ENCODE data around the gene ATP5F1B.

ATP5F1B gene

DNA sequence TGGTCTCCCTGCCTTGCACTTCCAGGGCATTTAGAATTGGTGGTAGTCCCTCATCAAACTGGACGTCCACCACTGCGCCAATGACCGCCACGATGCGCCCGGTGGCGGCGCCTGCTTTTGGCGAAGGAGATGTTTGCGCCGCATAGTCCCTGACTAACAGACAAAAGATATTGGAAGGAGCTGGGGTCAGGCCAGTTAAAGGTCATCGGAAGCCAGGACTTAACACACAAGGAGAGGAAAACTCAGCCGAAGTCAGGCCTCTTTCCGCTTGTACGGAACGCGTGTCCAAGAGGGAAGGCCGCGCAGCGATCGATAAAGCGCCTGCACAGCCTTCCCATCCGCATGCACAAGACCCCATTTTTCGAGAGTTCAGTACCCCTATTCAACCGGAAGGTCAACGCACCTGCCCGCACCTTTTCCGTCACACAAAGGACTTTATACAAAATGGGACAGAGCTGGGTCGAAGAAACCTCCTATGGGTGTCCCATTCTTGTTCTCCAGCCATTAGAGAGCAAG lies 525 bp downstream of the ATP5F1B start:
- peak; percentile 26 for DNase-seq (ENCODE audit: low spot score)

DNA sequence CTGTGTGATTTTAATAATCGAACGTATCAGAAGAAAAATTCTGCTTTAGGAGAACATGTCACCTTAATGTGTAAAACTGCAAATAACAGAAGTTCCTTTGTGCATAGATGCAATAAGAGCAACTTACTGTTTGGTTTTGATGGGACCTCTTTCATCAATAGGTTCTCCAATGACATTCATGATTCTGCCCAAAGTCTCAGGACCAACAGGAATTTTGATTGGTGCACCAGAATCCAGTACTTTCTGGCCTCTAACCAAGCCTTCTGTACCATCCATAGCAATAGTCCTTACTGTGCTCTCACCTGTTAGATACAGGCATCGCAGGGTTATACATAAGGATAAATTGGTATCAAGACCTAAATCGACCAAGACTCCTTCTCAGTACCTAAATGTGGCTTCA lies 1.1 kb downstream of the ATP5F1B start:
- DNase-seq (ENCODE audit: low spot score): no peak

GRCh38 chr12:56641219-56641618 lies 4.6 kb downstream of the ATP5F1B start:
- no peak for DNase-seq (ENCODE audit: low spot score)

GRCh38 chr12:56637621-56638020 lies 8.2 kb downstream of the ATP5F1B start:
- DNase-seq (ENCODE audit: low spot score): no peak

GRCh38 chr12:56636675-56637540 lies 8.9 kb downstream of the ATP5F1B start:
- peak; percentile 96 for DNase-seq (ENCODE audit: low spot score)

DNA sequence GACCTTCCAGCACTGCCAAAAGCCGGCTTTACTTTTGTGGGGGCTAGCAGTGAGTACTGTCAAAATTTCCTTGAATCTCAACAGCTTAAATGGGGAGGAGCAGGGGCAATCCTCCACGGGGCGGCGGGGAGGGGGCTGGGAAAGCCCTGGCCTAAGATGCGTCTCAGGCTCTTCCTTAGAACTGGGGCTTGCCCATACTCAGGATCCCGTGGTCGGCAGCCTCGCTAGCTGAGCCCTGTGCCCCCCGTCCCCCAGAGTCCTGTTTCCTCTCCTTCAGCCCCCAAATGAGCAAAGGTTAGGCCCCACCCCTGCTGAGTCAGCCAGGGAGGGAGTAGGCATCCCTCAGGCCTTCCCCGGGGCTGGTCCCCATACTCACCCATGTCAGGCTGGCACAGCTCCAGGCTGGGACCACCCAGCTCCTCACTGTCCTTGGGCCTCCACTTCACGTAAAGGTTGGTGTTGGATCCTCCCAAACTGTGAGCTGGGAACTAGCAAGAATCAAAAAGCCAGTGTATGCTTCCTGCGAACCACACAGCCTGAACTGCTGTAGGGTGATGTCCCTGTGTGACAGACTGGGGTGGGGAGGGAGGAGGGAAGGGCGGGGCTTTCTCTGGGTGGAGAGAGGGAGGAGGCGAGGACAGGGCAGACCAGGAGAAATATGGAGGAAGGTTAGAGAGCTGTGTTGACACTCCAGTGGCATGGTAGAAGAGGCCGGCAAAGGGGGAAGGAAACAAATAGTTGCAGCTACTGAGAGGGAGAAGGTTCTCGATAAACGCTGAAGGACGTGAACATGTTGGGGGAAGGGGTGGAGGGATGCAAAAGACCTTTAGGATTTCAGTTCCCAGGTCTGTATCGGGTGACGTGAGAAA lies 9.7 kb downstream of the ATP5F1B start:
- peak; percentile 91 for DNase-seq (ENCODE audit: low spot score)

DNA sequence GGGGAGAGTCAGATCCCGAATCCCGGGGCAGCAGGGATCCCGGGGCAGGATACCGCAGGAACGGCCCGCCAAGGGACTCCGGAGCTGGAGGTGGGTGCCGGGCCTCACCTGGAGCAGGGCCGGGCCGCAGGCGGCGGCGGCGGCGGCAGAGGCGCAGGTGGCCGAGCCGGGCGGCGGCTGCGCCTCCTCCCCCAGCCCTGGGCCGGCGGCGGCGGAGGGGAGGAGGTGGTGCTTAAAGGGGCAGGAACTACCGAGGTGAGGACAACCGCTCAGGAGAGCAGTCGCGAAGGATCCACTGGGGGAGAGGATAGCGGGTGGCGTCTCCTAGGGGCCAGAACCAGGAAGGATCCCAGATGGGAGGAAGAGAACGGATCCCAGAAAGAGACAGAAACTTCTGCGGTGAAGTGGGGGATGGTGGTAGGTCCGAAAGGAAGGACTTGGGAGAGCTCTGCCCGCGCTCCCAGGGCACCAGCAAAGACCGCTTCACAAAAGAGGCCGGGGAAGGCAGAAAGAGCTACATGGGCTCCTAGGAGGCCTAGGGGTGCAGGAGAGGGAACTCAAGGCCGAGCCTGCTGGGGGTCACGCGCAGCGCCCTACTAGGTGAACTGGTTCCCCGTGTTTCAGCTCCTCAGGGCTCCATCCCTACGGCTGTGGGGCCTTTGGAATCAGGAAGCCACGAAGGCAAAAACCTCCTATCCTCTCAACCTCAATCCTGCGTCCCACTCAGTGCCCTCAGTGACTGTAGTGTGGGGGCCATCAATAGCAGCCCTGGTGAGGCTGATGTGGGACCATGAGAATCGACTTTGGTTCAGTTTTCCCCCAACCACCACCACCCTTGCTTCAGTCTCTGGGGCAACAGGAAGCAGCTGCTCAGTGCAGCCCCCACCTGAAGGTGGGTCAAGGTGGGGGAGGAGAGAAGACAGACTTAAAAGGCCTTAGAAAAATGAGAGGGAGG lies 10.7 kb downstream of the ATP5F1B start:
- peak; percentile 89 for DNase-seq (ENCODE audit: low spot score)

DNA sequence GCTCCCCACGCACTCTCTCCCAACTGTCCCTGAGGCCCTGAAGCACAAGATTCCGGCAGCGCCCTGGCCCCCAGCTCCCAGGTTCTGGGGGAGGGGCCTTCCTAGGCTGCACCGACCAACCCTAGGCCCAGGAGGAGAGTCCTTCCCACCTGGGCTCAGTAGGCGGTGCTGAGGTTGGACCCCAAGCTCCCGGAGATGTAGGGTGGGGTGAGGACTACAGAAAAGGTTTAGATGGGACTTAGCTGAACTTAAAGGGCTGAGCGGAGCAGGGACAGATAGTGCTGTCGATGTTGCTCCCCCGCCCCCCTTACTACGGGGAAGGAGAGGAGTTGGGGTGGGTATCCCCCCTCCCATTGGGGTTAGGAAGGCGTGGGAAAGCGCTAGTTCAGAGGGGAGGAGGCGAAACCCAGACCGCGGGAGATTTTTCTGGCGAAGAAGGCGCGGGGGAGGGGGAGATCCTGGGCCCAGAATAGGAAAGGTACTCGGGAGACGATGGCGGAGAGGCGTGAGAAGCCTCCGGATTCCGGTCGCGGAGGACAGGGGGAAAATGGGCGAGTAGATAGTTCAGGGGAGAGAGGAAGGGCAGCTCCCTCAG lies 11.4 kb downstream of the ATP5F1B start:
- DNase-seq (ENCODE audit: low spot score): peak; percentile 21

- no peak for DNase-seq (ENCODE audit: low spot score)
Observed at GRCh38 chr12:56633468-56634241, 12.1 kb downstream of the ATP5F1B start.

- DNase-seq (ENCODE audit: low spot score): no peak
Observed at GRCh38 chr12:56632701-56633467, 12.9 kb downstream of the ATP5F1B start.

- peak; percentile 79 for DNase-seq (ENCODE audit: low spot score)
Observed at GRCh38 chr12:56631790-56632700, 13.7 kb downstream of the ATP5F1B start.

DNA sequence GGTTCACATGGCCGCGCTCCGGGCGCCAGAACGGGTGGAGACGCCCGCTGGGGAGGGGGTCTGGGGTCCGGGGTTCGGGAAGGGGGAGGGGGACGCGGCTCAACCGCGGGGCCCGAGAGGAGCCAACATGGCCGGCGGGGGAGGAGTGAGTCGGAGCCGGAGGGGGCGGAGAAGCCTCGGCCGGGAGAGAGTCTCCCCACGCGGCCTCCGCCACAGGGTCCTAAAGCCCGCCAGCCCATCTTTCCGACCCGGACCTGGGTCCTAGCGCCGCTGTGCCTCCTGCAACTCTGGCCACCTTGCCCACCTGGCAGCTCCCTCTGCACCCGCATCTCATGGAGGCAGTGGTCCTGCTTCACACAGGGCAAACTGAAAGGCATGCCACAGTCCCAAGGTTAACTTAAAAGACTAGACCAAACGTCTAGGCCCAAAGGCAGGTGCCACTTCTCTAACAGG lies 15.6 kb downstream of the ATP5F1B start, which contains the start of gene BAZ2A:
Gene BAZ2A, minus strand, starts transcription at position 147 of the 453 bp plus-strand sequence. CDS start 12,796 bp downstream, outside the sequence.
- DNase-seq (ENCODE audit: low spot score): peak; percentile 96

DNA sequence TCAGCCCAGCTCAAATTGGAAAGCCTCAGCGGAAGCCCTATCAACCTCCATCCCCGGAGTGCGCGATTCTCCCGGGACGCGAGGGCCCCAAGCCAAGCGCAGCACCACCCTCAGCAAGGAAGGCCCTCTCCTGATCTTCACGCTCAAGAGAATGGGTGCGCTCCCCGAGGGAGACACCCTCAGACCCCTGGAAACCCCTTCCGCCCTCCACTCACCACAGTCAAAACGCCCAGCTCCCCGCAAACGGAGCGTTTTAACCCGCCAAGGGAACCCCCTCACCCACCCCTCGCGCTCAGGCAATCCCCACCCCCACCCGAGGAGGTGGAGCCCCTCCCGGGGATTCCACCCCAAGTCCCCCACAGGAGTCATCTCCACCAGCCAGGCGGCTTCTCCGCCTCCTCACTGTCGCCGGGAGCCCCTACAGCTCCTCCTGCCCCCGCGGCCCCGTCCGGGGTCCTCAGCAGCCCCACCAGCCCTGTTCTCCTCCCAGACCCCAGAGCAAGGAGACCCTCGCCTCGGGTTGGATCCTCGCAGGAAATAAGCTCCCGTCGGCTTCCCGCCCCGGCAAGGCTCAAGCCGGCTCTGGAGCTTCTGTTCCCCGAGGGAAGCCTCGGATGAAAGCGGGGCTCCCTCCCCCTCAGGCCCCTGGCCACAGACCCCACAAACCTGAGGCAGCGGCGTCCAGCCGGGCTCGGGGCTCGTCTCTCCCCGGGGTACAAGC lies 16.2 kb downstream of the ATP5F1B start:
- peak; percentile 66 for DNase-seq (ENCODE audit: low spot score)

DNA sequence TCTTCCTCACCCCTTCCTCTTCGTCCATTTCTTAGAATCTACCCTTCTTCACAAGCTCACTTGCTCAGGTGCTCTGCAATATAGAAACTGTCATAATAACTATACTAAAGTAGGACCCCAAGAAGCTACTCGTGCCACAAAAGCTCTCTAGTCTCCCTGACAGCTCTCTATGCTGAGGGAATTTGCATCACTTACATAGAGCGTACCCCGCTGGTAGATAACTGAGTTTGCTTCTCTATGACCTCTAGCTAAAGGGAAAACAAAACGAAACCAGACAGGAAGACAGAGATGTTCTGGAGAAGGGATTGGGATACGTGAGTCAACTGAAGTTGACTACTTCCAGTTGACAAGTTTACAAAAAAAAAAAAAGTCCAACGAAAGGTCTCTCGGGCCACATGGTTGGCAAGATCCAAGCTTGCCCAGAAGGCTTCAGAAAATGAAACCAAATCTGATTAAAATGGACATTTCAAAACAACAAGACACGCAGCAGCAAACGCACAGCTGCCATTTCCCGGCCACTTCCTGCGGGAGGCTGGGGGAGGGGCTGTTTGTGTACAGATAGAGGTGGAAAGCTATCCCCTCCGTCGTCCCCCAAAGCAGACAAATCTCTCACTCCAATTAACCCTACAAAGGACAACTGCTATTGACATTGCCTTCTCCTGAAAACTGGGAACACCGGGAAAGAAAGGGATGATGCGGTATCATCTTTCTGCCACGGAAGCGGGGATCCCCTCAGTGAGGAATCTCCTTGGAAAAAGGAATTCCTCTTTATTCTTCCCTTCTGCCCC lies 16.9 kb downstream of the ATP5F1B start:
- DNase-seq (ENCODE audit: low spot score): peak; percentile 53

- DNase-seq (ENCODE audit: low spot score): no peak
Observed at GRCh38 chr12:56626701-56627100, 19.1 kb downstream of the ATP5F1B start.

DNA sequence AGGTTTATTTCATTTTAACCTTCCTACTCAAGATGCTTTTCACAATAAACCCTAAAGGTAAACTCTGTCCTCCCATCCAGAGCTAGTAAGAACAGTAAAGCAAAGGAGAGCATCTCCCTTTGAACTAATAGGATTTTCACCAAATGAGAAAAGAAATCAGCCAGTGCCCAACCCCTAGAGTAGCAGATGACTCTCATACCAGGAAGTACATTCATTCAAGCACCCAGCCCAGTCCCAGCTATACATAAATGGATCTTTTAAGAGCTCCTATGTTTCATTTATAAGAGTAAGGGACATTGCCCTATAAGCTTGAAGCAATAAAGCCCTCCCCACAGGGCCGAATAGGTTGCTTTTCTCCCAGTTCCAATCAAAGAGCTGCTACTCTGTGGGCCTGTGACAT lies 23.2 kb downstream of the ATP5F1B start:
- no peak for DNase-seq (ENCODE audit: low spot score)

GRCh38 chr12:56616925-56617324 lies 28.9 kb downstream of the ATP5F1B start:
- DNase-seq (ENCODE audit: low spot score): no peak

All from GM03348 (cell line).